HepG2 (cell line): ENCODE data around the gene SMURF2. TPM values are rescaled to one million over a fixed set of nuclear protein-coding genes. Genes with fewer than 3 reads are reported as not detected.

Experiments used
- ATAC-seq: fragments of 200-7000 bp; cut with Tn5 transposase; 3 replicates; pipeline ENCODE4 v1.9.1; 2020; ENCODE audit warnings: mild to moderate bottlenecking, moderate library complexity
- BruUV-seq: library from RNA; stranded (reverse); fragments of 400-500 nt; replicated peaks from 2 replicates; lab custom pipeline; 2021; lab: Mats Ljungman, UMichigan
- CTCF ChIA-PET: fragments of 300-600 bp; formaldehyde crosslinking; extraction: SDS; loops from one replicate; lab custom pipeline; 2021; ENCODE audit warnings: low total read pairs, inconsistent platforms, low intra/inter-chr PET ratio; lab: Yijun Ruan, JAX
- POLR2A ChIA-PET: fragments of 350-600 bp; sonication (Branson Sonifier 250); formaldehyde crosslinking; loops from one replicate; lab custom pipeline; 2020; ENCODE audit warnings: antibody characterized with exemption, inconsistent platforms; lab: Yijun Ruan, JAX
- DNase-seq: peaks from one replicate; pipeline ENCODE4 v3.0.0-alpha.2; 2015; ENCODE audit warnings: low spot score
- FAIRE-seq: peaks from 3 replicates; lab custom pipeline; 2011; peaks lifted over from hg19 to GRCh38; lab: Jason Lieb, UNC
- H2AFZ ChIP-seq: one replicate; pipeline ENCODE4 v1.6.1; 2011; ENCODE audit warnings: low read length, inconsistent platforms
- H3K27ac ChIP-seq: fragments of 300-600 bp; 3 replicates; pipeline ENCODE4 v1.8.0; 2011; ENCODE audit warnings: mixed run types, mild to moderate bottlenecking, mixed read lengths, low read length, inconsistent platforms; ENCODE audit not compliant: insufficient read depth; ENCODE audit errors: extremely low read length
- H3K27me3 ChIP-seq, 2 experiments: fragments of 200-600 bp in 1 of 2; 2 replicates in 1 of 2; 3 replicates in 1 of 2; pipeline versions ENCODE4 v1.6.0 to v1.8.0; 2011; ENCODE audit warnings: low read length in 2 of 2, mild to moderate bottlenecking in 2 of 2, moderate library complexity in 2 of 2, inconsistent platforms in 1 of 2; ENCODE audit not compliant: insufficient read depth in 2 of 2, control insufficient read depth in 1 of 2
- H3K36me3 ChIP-seq, 2 experiments: fragments of 200-600 bp in 1 of 2; replicated peaks in 1 of 2; 2 replicates in 1 of 2; 3 replicates in 1 of 2; pipeline versions ENCODE4 v1.5.1 to v1.8.0; 2011; ENCODE audit warnings: low read length in 2 of 2, inconsistent platforms in 1 of 2; ENCODE audit not compliant: insufficient read depth in 2 of 2, control insufficient read depth in 1 of 2
- H3K4me1 ChIP-seq: 2 replicates; pipeline ENCODE4 v1.5.1; 2012; ENCODE audit warnings: low read length, inconsistent platforms; ENCODE audit not compliant: insufficient read depth
- H3K4me2 ChIP-seq: 2 replicates; pipeline ENCODE4 v1.6.0; 2011; ENCODE audit warnings: low read depth, low read length, inconsistent platforms
- H3K4me3 ChIP-seq, 3 experiments: fragments of 200-600 bp in 1 of 3; sonication (generic), shearing (Covaris generic) in 1 of 3; replicated peaks in 1 of 3; 2 replicates each; pipeline ENCODE4 v1.5.1; 2011 to 2016; ENCODE audit warnings: low read length in 3 of 3, inconsistent platforms in 2 of 3, low read depth in 2 of 3, mild to moderate bottlenecking in 2 of 3, control low read depth in 1 of 3, mixed read lengths in 1 of 3; ENCODE audit not compliant: insufficient read depth in 1 of 3
- H3K79me2 ChIP-seq: one replicate; pipeline ENCODE4 v1.6.1; 2011; ENCODE audit warnings: low read length, inconsistent platforms; ENCODE audit not compliant: insufficient read depth
- H3K9ac ChIP-seq: 2 replicates; pipeline ENCODE4 v1.6.0; 2011; ENCODE audit warnings: mild to moderate bottlenecking, low read depth, low read length, inconsistent platforms; ENCODE audit not compliant: insufficient read depth
- H3K9me3 ChIP-seq: 2 replicates; pipeline ENCODE4 v1.5.1; 2012; ENCODE audit warnings: mild to moderate bottlenecking, low read length
- H4K20me1 ChIP-seq: 2 replicates; pipeline ENCODE4 v1.6.0; 2011; ENCODE audit warnings: inconsistent platforms, mild to moderate bottlenecking, low read length, moderate library complexity; ENCODE audit not compliant: insufficient read depth
- ATAD3A ChIP-seq: sonication (generic); formaldehyde crosslinking; IDR thresholded peaks from 2 replicates; pipeline ENCODE4 v1.4.0; 2020; ENCODE audit warnings: missing genetic modification reagents
- CHD4 ChIP-seq: fragments of 200-600 bp; sonication (generic); IDR thresholded peaks from 2 replicates; pipeline ENCODE4 v1.7.0; 2017; ENCODE audit warnings: mild to moderate bottlenecking, low read length, borderline replicate concordance
- IRX3 ChIP-seq: sonication (generic); formaldehyde crosslinking; IDR thresholded peaks from 2 replicates; pipeline ENCODE4 v1.8.1; 2023; ENCODE audit warnings: mild to moderate bottlenecking, low read depth, missing genetic modification reagents, borderline replicate concordance
- MAFK ChIP-seq, 2 experiments: IDR thresholded peaks in 1 of 2; conservative IDR thresholded peaks in 1 of 2; 2 replicates each; pipeline ENCODE4 v1.6.1; 2011; ENCODE audit warnings: improper control_type of control experiment in 2 of 2, low read length in 2 of 2
- RBM22 ChIP-seq: fragments of 200-400 bp; formaldehyde crosslinking; optimal IDR thresholded peaks from 2 replicates; pipeline ENCODE3; 2017; ENCODE audit warnings: mild to moderate bottlenecking, low read length, moderate library complexity
- SOX5 ChIP-seq: IDR thresholded peaks from 2 replicates; pipeline ENCODE4 v1.6.1; 2016; ENCODE audit warnings: borderline replicate concordance
- ZNF503 ChIP-seq: sonication (generic); formaldehyde crosslinking; IDR thresholded peaks from 2 replicates; pipeline ENCODE4 v1.4.0; 2020; ENCODE audit warnings: missing genetic modification reagents
- ZNF850 ChIP-seq: sonication (generic); formaldehyde crosslinking; conservative IDR thresholded peaks from 2 replicates; pipeline ENCODE4 v1.9.0; 2021; ENCODE audit warnings: mild to moderate bottlenecking, missing genetic modification reagents
- WGBS: methylation state at CpG from one replicate; pipeline ENCODE4 v1.1.6; 2017; ENCODE audit warnings: low lambda C conversion rate; 5-methylcytosine and 5-hydroxymethylcytosine counted together
- in situ Hi-C: cut with HindIII; loops from 2 replicates; pipeline ENCODE4 v1.10.0; 2017; ENCODE audit warnings: low pct_unique_long_range_greater_than_20kb; ENCODE audit not compliant: extremely low pct_ligation_motif_present
- intact Hi-C: fragments of 100-400 bp; cut with micrococcal nuclease; formaldehyde crosslinking; loops from one replicate; pipeline ENCODE4 v1.10.0; 2022; ENCODE audit not compliant: unreplicated experiment
- polyA plus RNA-seq, 8 experiments: library from polyadenylated mRNA; depleted of rRNA in 3 of 8; stranded (reverse) in 7 of 8; unstranded in 1 of 8; fragments of >200 nt; fragmentation: Illumina TruSeq in 4 of 8; extraction: Trizol in 4 of 8; gene quantifications; 2 replicates each; pipeline versions ENCODE4 v1.2.1 to v1.2.3, GENCODE V29; 2011 to 2016; ENCODE audit warnings: low read depth in 4 of 8, missing spikeins in 1 of 8, mixed read lengths in 1 of 8; ENCODE audit not compliant: insufficient read depth in 1 of 8
- total RNA-seq, 5 experiments: library from RNA; depleted of rRNA; stranded (reverse); fragments of >200 nt; fragmentation: Illumina TruSeq; extraction: Trizol; gene quantifications; 2 replicates each; pipeline ENCODE4 v1.2.3, GENCODE V29; 2016; ENCODE audit warnings: low read depth in 1 of 5
- TF ChIP-seq, protein P1 (sequence below): sonication (generic); formaldehyde crosslinking; IDR thresholded peaks from 2 replicates; pipeline ENCODE4 v1.5.0; 2020; ENCODE audit warnings: missing genetic modification reagents
- TF ChIP-seq, protein P2 (sequence below): sonication (generic); formaldehyde crosslinking; IDR thresholded peaks from 2 replicates; pipeline ENCODE4 v1.4.0; 2020; ENCODE audit warnings: mild to moderate bottlenecking, missing genetic modification reagents
- TF ChIP-seq, protein P3 (sequence below): sonication (generic); formaldehyde crosslinking; IDR thresholded peaks from 2 replicates; pipeline ENCODE4 v1.9.0; 2021; ENCODE audit warnings: missing genetic modification reagents, borderline replicate concordance

The SMURF2 gene
- total and polyA plus RNA-seq, 2 of the 13 experiments (the other 11 are each of a cell fraction or from before 2014, with no cell fraction given): 14.9 to 24.3 TPM

DNA sequence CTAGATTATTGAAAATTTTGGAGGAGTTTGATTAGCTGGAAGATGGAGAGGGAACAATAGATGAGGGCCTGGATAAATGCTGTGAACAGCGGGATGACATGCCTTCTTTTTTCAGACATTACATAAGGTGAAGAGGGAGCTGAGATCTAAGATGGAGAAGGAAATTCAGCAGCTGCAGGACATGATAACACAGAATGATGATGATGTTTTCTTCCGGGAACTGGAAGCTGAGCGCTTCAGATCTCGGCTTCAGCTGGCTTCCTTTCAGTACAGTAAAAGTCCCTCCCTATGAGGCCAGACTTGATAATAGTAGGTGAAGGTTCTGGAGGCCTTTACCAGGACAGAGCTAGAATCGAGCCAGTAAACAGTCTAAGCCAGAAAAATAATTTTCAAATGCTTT is 124.6 kb downstream of the SMURF2 start:
- BruUV-seq: no TSS peak
- Histone ChIP-seq H3K9ac (no peak overlapping the region), H3K4me1 (peaks cover 4% of the 10 kb centered on the region; the same call in 1 of the 2 replicates), H3K4me2 (no peak overlapping the region), H2AFZ (no peak overlapping the region), H3K27ac (no peak overlapping the region), H4K20me1 (no peaks in the 10 kb centered on the region; the same call in 1 of the 2 replicates), H3K4me3 (no peak overlapping the region), H3K27me3 (no peaks in the 10 kb centered on the region), H3K9me3 (no peaks in the 10 kb centered on the region), H3K79me2 (no peaks in the 10 kb centered on the region), H3K36me3 (peaks cover 17 to 49% of the 10 kb centered on the region in 2 experiments)
- ChIA-PET POLR2A (interaction anchor here (1.2 kb wide), 1 partner anchor 31 kb away, joined by 4 read pairs; the partner anchor contains the start of genes CEP95 and DDX5), CTCF (no interaction called here)
- DNase-seq (no peak), FAIRE-seq (no peak), ATAC-seq (no peak)
- intact Hi-C loops (loop anchor here (10.0 kb wide), 1 partner anchor 197 kb away; no protein-coding TSS in a partner anchor), in situ Hi-C loops (loop anchor here (25.0 kb wide), 1 partner anchor 100 kb away; no protein-coding TSS in a partner anchor)
- 95% methylated on average over 5 of the region's 5 CpGs for WGBS
- TF ChIP-seq CHD4 (no peak), MAFK (conservative IDR thresholded peaks at IDR 0.05 in 1 of 2, IDR thresholded peaks at IDR 0.05 in 1 of 2; ENCODE audit: low read length in 2 of 2) (no peak), IRX3 (CRISPR knock-in tag) (no peak), ATAD3A (no peak), RBM22 (no peak), ZNF503 (CRISPR knock-in tag) (no peak), ZNF850 (CRISPR knock-in tag) (no peak), SOX5 (CRISPR knock-in tag) (no peak)
- TF ChIP-seq, protein P1, sequence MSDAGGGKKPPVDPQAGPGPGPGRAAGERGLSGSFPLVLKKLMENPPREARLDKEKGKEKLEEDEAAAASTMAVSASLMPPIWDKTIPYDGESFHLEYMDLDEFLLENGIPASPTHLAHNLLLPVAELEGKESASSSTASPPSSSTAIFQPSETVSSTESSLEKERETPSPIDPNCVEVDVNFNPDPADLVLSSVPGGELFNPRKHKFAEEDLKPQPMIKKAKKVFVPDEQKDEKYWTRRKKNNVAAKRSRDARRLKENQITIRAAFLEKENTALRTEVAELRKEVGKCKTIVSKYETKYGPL (CRISPR knock-in tag): no peak
- TF ChIP-seq, protein P2, sequence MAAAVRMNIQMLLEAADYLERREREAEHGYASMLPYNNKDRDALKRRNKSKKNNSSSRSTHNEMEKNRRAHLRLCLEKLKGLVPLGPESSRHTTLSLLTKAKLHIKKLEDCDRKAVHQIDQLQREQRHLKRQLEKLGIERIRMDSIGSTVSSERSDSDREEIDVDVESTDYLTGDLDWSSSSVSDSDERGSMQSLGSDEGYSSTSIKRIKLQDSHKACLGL (CRISPR knock-in tag): no peak
- TF ChIP-seq, protein P3, sequence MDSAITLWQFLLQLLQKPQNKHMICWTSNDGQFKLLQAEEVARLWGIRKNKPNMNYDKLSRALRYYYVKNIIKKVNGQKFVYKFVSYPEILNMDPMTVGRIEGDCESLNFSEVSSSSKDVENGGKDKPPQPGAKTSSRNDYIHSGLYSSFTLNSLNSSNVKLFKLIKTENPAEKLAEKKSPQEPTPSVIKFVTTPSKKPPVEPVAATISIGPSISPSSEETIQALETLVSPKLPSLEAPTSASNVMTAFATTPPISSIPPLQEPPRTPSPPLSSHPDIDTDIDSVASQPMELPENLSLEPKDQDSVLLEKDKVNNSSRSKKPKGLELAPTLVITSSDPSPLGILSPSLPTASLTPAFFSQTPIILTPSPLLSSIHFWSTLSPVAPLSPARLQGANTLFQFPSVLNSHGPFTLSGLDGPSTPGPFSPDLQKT: no peak
